ENCODE measurements around the gene GBP2.
"Not testable (repeated sequence)": the region's sequence is repeated elsewhere in the genome, so short reads cannot be mapped to it uniquely, and the experiment has no call there.

GBP2 gene
- total RNA-seq, result 224 to 239 reads per million in 2 donors

GRCh38 chr1:89125913-89126580 lies at the start of gene GBP2:
GBP2 (minus strand) TSS chr1:89126114; CDS start chr1:89121966, 4,148 bp downstream.
- DNase-seq, result peak in 2 of 5 experiments; percentile 34 to 77

GRCh38 chr1:89174491-89174890 lies 48.6 kb upstream of the GBP2 start:
- no peak for DNase-seq

GRCh38 chr1:89172468-89173143 lies 46.7 kb upstream of the GBP2 start:
- no peak for DNase-seq

- peak in 1 of 5 experiments; percentile 32 for DNase-seq
Measured at GRCh38 chr1:89171067-89171438, 45.1 kb upstream of the GBP2 start.

- peak in 1 of 5 experiments; percentile 12 for DNase-seq
Measured at GRCh38 chr1:89170170-89171066, 44.5 kb upstream of the GBP2 start.

GRCh38 chr1:89169166-89169565 lies 43.3 kb upstream of the GBP2 start:
- no peak for DNase-seq

GRCh38 chr1:89167590-89168230 lies 41.8 kb upstream of the GBP2 start:
- no peak for DNase-seq

- no peak for DNase-seq
Measured at GRCh38 chr1:89166705-89167104, 40.8 kb upstream of the GBP2 start.

GRCh38 chr1:89165811-89166210 lies 39.9 kb upstream of the GBP2 start:
- no peak for DNase-seq

GRCh38 chr1:89151047-89151446 lies 25.1 kb upstream of the GBP2 start:
- no peak for DNase-seq

- peak in 1 of 5 experiments; percentile 60 for DNase-seq
Measured at GRCh38 chr1:89149976-89150375, 24.1 kb upstream of the GBP2 start.

- no peak for DNase-seq
Measured at GRCh38 chr1:89149229-89149628, 23.3 kb upstream of the GBP2 start.

- no peak for DNase-seq
Measured at GRCh38 chr1:89147678-89148658, 22.1 kb upstream of the GBP2 start.

GRCh38 chr1:89146721-89147120 lies 20.8 kb upstream of the GBP2 start:
- no peak for DNase-seq

GRCh38 chr1:89143484-89143883 lies 17.6 kb upstream of the GBP2 start:
- DNase-seq, result no peak

- no peak for DNase-seq
Measured at GRCh38 chr1:89142160-89142559, 16.2 kb upstream of the GBP2 start.

- no peak for DNase-seq
Measured at GRCh38 chr1:89133747-89134146, 7.8 kb upstream of the GBP2 start.

- no peak for DNase-seq
Measured at GRCh38 chr1:89130716-89131115, 4.8 kb upstream of the GBP2 start.

- DNase-seq, result no peak
Measured at GRCh38 chr1:89129911-89130310, 4.0 kb upstream of the GBP2 start.

GRCh38 chr1:89128003-89128458 lies 2.1 kb upstream of the GBP2 start:
- not testable (repeated sequence) for DNase-seq
